Vagina (tissue), 2 donors: ENCODE measurements around the gene SHC1. TPM values are rescaled to one million over a fixed set of nuclear protein-coding genes. Genes with fewer than 3 reads are reported as not detected.
A peak's percentile ranks its signal among the peaks of the same experiment; 100 is the strongest.

Experiments used
- DNase-seq, 2 donors: peaks; one replicate each; pipeline ENCODE4 v3.0.0-alpha.2; 2017; ENCODE audit errors: extremely low spot score in 2 of 2
- H3K27ac ChIP-seq: fragments of 200-600 bp; sonication (generic); one replicate; pipeline ENCODE4 v1.5.1; 2019
- H3K27me3 ChIP-seq: fragments of 200-600 bp; sonication (generic); one replicate; pipeline ENCODE4 v1.5.1; 2019
- H3K36me3 ChIP-seq, 2 donors: fragments of 200-600 bp; sonication (generic); one replicate each; pipeline ENCODE4 v1.5.1; 2017 to 2019
- H3K4me1 ChIP-seq: fragments of 200-600 bp; sonication (generic); one replicate; pipeline ENCODE4 v1.5.1; 2019
- H3K4me3 ChIP-seq, 2 donors: fragments of 200-600 bp; sonication (generic); 1 replicate in 1 of 2; 2 replicates in 1 of 2; pipeline ENCODE4 v1.5.1; 2016 to 2019
- H3K9me3 ChIP-seq: fragments of 200-600 bp; sonication (generic); one replicate; pipeline ENCODE4 v1.5.1; 2019
- POLR2A ChIP-seq, 2 donors: fragments of 450-650 bp; IDR thresholded peaks; one replicate each; pipeline ENCODE4 v1.6.1; 2017; ENCODE audit warnings: antibody characterized with exemption in 2 of 2, mild to moderate bottlenecking in 2 of 2, moderate library complexity in 2 of 2
- POLR2AphosphoS5 ChIP-seq, 2 donors: sonication (generic); formaldehyde crosslinking; IDR thresholded peaks; one replicate each; pipeline ENCODE4 v1.9.0; 2017; ENCODE audit warnings: antibody characterized with exemption in 2 of 2, mild to moderate bottlenecking in 2 of 2, low read depth in 1 of 2; ENCODE audit not compliant: insufficient read depth in 1 of 2
- intact Hi-C: fragments of 100-400 bp; cut with DNase I; formaldehyde crosslinking; loops from one replicate; pipeline ENCODE4 v1.15.1; 2023
- total RNA-seq: library from RNA; depleted of rRNA; stranded (reverse); fragments of >200 nt; gene quantifications from one replicate; pipeline ENCODE4 v1.2.3, GENCODE V29; 2016
- TF ChIP-seq, protein P1 (sequence below), 3 experiments: fragments of 450-650 bp in 2 of 3; fragments of 200-600 bp in 1 of 3; sonication (generic) in 1 of 3; IDR thresholded peaks; one replicate each; pipeline ENCODE4 v1.5.1; 2017 to 2019; ENCODE audit warnings: antibody characterized with exemption in 3 of 3, mild to moderate bottlenecking in 2 of 3, moderate library complexity in 2 of 3

The SHC1 gene
- total RNA-seq, 1 donor from 2014 or later, result 110 TPM

GRCh38 chr1:154934358-154934948 is 36.1 kb downstream of the SHC1 start:
- no peaks in the 10 kb centered on the region for H3K27me3 ChIP-seq
- intact Hi-C loops, result no loop called here
- no peak overlapping the region for H3K27ac ChIP-seq
- TF ChIP-seq POLR2AphosphoS5 (IDR thresholded peaks at IDR 0.05; ENCODE audit: insufficient read depth in 1 of 2, low read depth in 1 of 2) (no peak), POLR2A (IDR thresholded peaks at IDR 0.05) (no peak)
- TF ChIP-seq, protein P1, sequence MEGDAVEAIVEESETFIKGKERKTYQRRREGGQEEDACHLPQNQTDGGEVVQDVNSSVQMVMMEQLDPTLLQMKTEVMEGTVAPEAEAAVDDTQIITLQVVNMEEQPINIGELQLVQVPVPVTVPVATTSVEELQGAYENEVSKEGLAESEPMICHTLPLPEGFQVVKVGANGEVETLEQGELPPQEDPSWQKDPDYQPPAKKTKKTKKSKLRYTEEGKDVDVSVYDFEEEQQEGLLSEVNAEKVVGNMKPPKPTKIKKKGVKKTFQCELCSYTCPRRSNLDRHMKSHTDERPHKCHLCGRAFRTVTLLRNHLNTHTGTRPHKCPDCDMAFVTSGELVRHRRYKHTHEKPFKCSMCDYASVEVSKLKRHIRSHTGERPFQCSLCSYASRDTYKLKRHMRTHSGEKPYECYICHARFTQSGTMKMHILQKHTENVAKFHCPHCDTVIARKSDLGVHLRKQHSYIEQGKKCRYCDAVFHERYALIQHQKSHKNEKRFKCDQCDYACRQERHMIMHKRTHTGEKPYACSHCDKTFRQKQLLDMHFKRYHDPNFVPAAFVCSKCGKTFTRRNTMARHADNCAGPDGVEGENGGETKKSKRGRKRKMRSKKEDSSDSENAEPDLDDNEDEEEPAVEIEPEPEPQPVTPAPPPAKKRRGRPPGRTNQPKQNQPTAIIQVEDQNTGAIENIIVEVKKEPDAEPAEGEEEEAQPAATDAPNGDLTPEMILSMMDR (IDR thresholded peaks at IDR 0.05), result no peak
- no peak for DNase-seq
- no peaks in the 10 kb centered on the region for H3K36me3 ChIP-seq
- no peaks in the 10 kb centered on the region for H3K9me3 ChIP-seq
- peaks cover 33% of the 10 kb centered on the region for H3K4me1 ChIP-seq
- H3K4me3 ChIP-seq, result no peak overlapping the region

DNA sequence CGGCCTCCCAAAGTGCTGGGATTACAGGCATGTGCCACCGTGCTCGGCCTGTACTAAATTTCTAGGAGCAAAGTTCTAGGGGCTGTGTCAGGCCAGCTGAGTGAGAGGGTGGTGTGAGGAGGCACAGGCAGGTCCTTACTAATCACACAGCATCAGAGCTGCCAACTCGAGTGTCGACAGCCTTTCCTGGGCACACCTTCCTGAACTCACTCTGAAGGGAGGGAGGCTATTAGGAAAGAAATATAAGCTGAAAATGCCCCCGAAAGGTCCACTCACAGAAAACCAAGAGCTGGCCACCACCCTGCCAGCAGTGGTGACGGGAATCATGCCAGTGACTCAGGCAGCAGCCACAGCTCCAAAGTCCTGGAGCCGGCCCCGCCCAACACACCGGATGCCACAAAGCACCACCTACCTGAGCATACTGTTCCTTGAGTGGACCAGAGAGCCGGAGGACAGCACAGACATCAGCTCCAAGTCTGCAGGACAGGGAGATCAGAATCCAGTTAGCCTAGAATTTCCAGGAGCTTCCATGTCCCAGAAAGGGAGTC is 38.5 kb downstream of the SHC1 start:
- DNase-seq, result no peak

DNA sequence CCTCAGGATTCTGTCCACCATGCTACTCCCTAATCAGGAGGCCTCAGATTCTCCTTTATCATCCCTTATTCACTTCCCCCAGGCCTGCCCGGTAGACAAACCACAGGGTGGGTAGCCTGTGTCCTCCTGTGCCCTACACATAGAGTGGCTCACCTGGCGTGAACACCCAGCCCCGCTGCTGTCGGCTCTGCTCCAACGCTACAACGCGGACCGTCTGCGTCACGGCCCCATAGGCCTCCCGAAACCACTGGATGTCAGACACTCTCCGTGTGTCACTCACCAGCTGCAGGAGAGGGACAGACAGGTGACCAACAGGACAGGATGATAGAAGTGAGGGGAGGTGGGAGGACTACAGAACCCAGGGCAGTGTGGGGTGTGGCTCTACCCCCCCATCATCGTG is 44.3 kb downstream of the SHC1 start:
- no peak overlapping the region for H3K4me3 ChIP-seq
- no peak overlapping the region for H3K27ac ChIP-seq
- intact Hi-C loops, result no loop called here
- H3K36me3 ChIP-seq, result peaks cover 0 to 35% of the 10 kb centered on the region in 2 donors
- no peaks in the 10 kb centered on the region for H3K27me3 ChIP-seq
- no peaks in the 10 kb centered on the region for H3K4me1 ChIP-seq
- TF ChIP-seq, protein P1 (IDR thresholded peaks at IDR 0.05), result no peak
- TF ChIP-seq POLR2AphosphoS5 (IDR thresholded peaks at IDR 0.05; ENCODE audit: insufficient read depth in 1 of 2, low read depth in 1 of 2), result no peak
- TF ChIP-seq POLR2A (IDR thresholded peaks at IDR 0.05), result no peak
- H3K9me3 ChIP-seq, result no peaks in the 10 kb centered on the region
- DNase-seq, result no peak

More for the DNA sequence above, 38.5 kb downstream of the SHC1 start:
- Histone ChIP-seq H3K4me1 (peaks cover 13% of the 10 kb centered on the region), H3K4me3 (no peak overlapping the region), H3K9me3 (no peaks in the 10 kb centered on the region), H3K36me3 (no peaks in the 10 kb centered on the region), H3K27ac (peak overlapping the region; percentile 49), H3K27me3 (no peaks in the 10 kb centered on the region)
- TF ChIP-seq POLR2A (IDR thresholded peaks at IDR 0.05) (no peak), POLR2AphosphoS5 (IDR thresholded peaks at IDR 0.05; ENCODE audit: insufficient read depth in 1 of 2, low read depth in 1 of 2) (peak; percentile 45 to 56)
- intact Hi-C loops, result no loop called here

GRCh38 chr1:154925335-154926170 is 45.0 kb downstream of the SHC1 start:
- TF ChIP-seq POLR2A (IDR thresholded peaks at IDR 0.05) (no peak), POLR2AphosphoS5 (IDR thresholded peaks at IDR 0.05; ENCODE audit: insufficient read depth in 1 of 2, low read depth in 1 of 2) (no peak)
- TF ChIP-seq, protein P1 (IDR thresholded peaks at IDR 0.05), result no peak
- no peak overlapping the region for H3K27ac ChIP-seq
- intact Hi-C loops, result no loop called here
- H3K36me3 ChIP-seq, result peaks cover 0 to 35% of the 10 kb centered on the region in 2 donors
- H3K9me3 ChIP-seq, result no peaks in the 10 kb centered on the region
- no peaks in the 10 kb centered on the region for H3K27me3 ChIP-seq
- no peak overlapping the region for H3K4me3 ChIP-seq
- no peaks in the 10 kb centered on the region for H3K4me1 ChIP-seq
- DNase-seq, result no peak

- H3K4me1 ChIP-seq, result no peaks in the 10 kb centered on the region
- H3K9me3 ChIP-seq, result no peaks in the 10 kb centered on the region
- H3K4me3 ChIP-seq, result no peak overlapping the region
- TF ChIP-seq POLR2A (IDR thresholded peaks at IDR 0.05) (no peak), POLR2AphosphoS5 (IDR thresholded peaks at IDR 0.05; ENCODE audit: insufficient read depth in 1 of 2, low read depth in 1 of 2) (no peak)
- TF ChIP-seq, protein P1 (IDR thresholded peaks at IDR 0.05), result no peak
- intact Hi-C loops, result no loop called here
- H3K36me3 ChIP-seq, result peaks cover 0 to 35% of the 10 kb centered on the region in 2 donors
- H3K27me3 ChIP-seq, result no peaks in the 10 kb centered on the region
- no peak overlapping the region for H3K27ac ChIP-seq
- no peak for DNase-seq
These were observed 46.9 kb downstream of the SHC1 start for GRCh38 chr1:154923695-154924094.
